K562 treated with DMSO at 1 percent for 24 hours (cell line): ENCODE data around the gene AMPD3. TPM values are rescaled to one million over a fixed set of nuclear protein-coding genes. Genes with fewer than 3 reads are reported as not detected.

ENCODE experiments used
- total RNA-seq: library from RNA; unstranded; fragments of 300-600 nt; gene quantifications from 2 replicates; pipeline ENCODE4 v1.2.3, GENCODE V29; 2022; ENCODE audit warnings: low read depth; ENCODE audit not compliant: insufficient read depth

Gene AMPD3
- total RNA-seq = 8.3 and 8.6 TPM in 2 replicates

GRCh38 chr11:10454878-10455631, at the start of gene AMPD3:
Gene AMPD3 (plus strand): TSS chr11:10455264. CDS start chr11:10461520, 6,256 bp downstream.

GRCh38 chr11:10540915-10541560, 86.0 kb downstream of the AMPD3 start, which contains the start of gene RNF141:
Gene RNF141 (minus strand): TSS chr11:10541187. CDS start chr11:10534158, 7,029 bp downstream.

Other genes with a start within 250 kb of the AMPD3 start
- gene SBF2, start 161.0 kb upstream of the AMPD3 start, total RNA-seq = 3.3 and 3.9 TPM in 2 replicates
- gene ADM, start 150.2 kb upstream of the AMPD3 start, total RNA-seq = 0.65 and 1.1 TPM in 2 replicates
- 8.8 and 10.8 TPM in 2 replicates for gene RNF141, start 85.9 kb downstream of the AMPD3 start, total RNA-seq
- gene LYVE1, start 113.4 kb downstream of the AMPD3 start, total RNA-seq = not detected in 2 replicates
- gene IRAG1, start 238.5 kb downstream of the AMPD3 start, total RNA-seq = 0.66 and 1.0 TPM in 2 replicates